Effector memory CD8-positive, alpha-beta T cell (primary cell): ENCODE results near the gene ZIC2.
"Not testable (repeated sequence)": the region's sequence is repeated elsewhere in the genome, so short reads cannot be mapped to it uniquely, and the experiment has no call there.

Experiments used
- ATAC-seq: fragments of 150-1000 bp; cut with Tn5 transposase; replicated peaks from 2 replicates; pipeline ENCODE4 v1.10.0; 2021; ENCODE audit warnings: mild to moderate bottlenecking, moderate library complexity
- DNase-seq, 3 experiments: peaks; one replicate each; pipeline ENCODE4 v3.0.0; 2021
- H3K27ac Mint-ChIP-seq, 2 donors: one replicate each; pipeline ENCODE4 v1.8.0; 2022; ENCODE audit warnings: mild to moderate bottlenecking in 2 of 2, mixed read lengths in 2 of 2, moderate library complexity in 2 of 2
- H3K27me3 Mint-ChIP-seq, 2 donors: one replicate each; pipeline ENCODE4 v1.8.0; 2022; ENCODE audit warnings: mixed read lengths in 2 of 2
- H3K36me3 Mint-ChIP-seq: one replicate; pipeline ENCODE4 v1.8.0; 2022; ENCODE audit warnings: mild to moderate bottlenecking, moderate library complexity, mixed read lengths; ENCODE audit not compliant: insufficient read depth
- H3K4me1 Mint-ChIP-seq, 2 donors: one replicate each; pipeline ENCODE4 v1.8.0; 2022; ENCODE audit warnings: low read depth in 2 of 2, mixed read lengths in 2 of 2
- H3K4me3 Mint-ChIP-seq, 2 donors: one replicate each; pipeline ENCODE4 v1.8.0; 2022; ENCODE audit warnings: mild to moderate bottlenecking in 2 of 2, mixed read lengths in 2 of 2, moderate library complexity in 2 of 2
- H3K9me3 Mint-ChIP-seq, 2 donors: one replicate each; pipeline ENCODE4 v1.8.0; 2022; ENCODE audit warnings: mixed read lengths in 2 of 2

The ZIC2 gene

GRCh38 chr13:99997702-99998214, 16.2 kb downstream of the ZIC2 start:
- ATAC-seq: no peak
- H3K27me3 Mint-ChIP-seq: peaks cover 79 to 97% of the 10 kb centered on the region in 2 donors
- DNase-seq: no peak
- H3K27ac Mint-ChIP-seq: no peak overlapping the region
- no peak overlapping the region for H3K4me3 Mint-ChIP-seq
- no peaks in the 10 kb centered on the region for H3K36me3 Mint-ChIP-seq
- H3K4me1 Mint-ChIP-seq: peaks cover 0 to 4% of the 10 kb centered on the region in 2 donors
- peaks cover 0 to 1% of the 10 kb centered on the region in 2 donors for H3K9me3 Mint-ChIP-seq

- ATAC-seq (no peak), DNase-seq (no peak)
- no peak overlapping the region for H3K4me3 Mint-ChIP-seq
- no peak overlapping the region for H3K27ac Mint-ChIP-seq
- peaks cover 79 to 97% of the 10 kb centered on the region in 2 donors for H3K27me3 Mint-ChIP-seq
- no peaks in the 10 kb centered on the region for H3K36me3 Mint-ChIP-seq
- H3K9me3 Mint-ChIP-seq: peaks cover 1 to 2% of the 10 kb centered on the region in 2 donors
- H3K4me1 Mint-ChIP-seq: peaks cover 0 to 4% of the 10 kb centered on the region in 2 donors
Measured at GRCh38 chr13:99998261-99998660, 16.7 kb downstream of the ZIC2 start.

- Mint-ChIP-seq H3K4me3 (no peak overlapping the region), H3K36me3 (peaks cover 3% of the 10 kb centered on the region), H3K27ac (no peak overlapping the region), H3K27me3 (peaks cover 14 to 39% of the 10 kb centered on the region in 2 donors), H3K4me1 (no peaks in the 10 kb centered on the region), H3K9me3 (no peaks in the 10 kb centered on the region)
- no peak for DNase-seq
- ATAC-seq: no peak
Measured at GRCh38 chr13:100014621-100015020, 33.0 kb downstream of the ZIC2 start.

GRCh38 chr13:100019780-100020356, 38.3 kb downstream of the ZIC2 start:
- Mint-ChIP-seq H3K36me3 (no peaks in the 10 kb centered on the region), H3K27me3 (peaks cover 0 to 6% of the 10 kb centered on the region in 2 donors), H3K27ac (no peak overlapping the region), H3K4me3 (no peak overlapping the region), H3K9me3 (no peaks in the 10 kb centered on the region), H3K4me1 (no peaks in the 10 kb centered on the region)
- no peak for ATAC-seq
- no peak for DNase-seq

- Mint-ChIP-seq H3K27ac (no peak overlapping the region), H3K4me1 (no peaks in the 10 kb centered on the region), H3K4me3 (no peak overlapping the region), H3K36me3 (no peaks in the 10 kb centered on the region), H3K9me3 (no peaks in the 10 kb centered on the region), H3K27me3 (peaks cover 10 to 15% of the 10 kb centered on the region in 2 donors)
- ATAC-seq (no peak), DNase-seq (no peak)
Measured at GRCh38 chr13:100022798-100023197, 41.2 kb downstream of the ZIC2 start.

GRCh38 chr13:100024023-100024422, 42.4 kb downstream of the ZIC2 start:
- Mint-ChIP-seq H3K36me3 (no peaks in the 10 kb centered on the region), H3K4me1 (no peaks in the 10 kb centered on the region), H3K27me3 (peaks cover 10 to 15% of the 10 kb centered on the region in 2 donors), H3K9me3 (no peaks in the 10 kb centered on the region), H3K27ac (no peak overlapping the region), H3K4me3 (no peak overlapping the region)
- DNase-seq (no peak), ATAC-seq (no peak)

- H3K4me1 Mint-ChIP-seq: no peaks in the 10 kb centered on the region
- no peaks in the 10 kb centered on the region for H3K9me3 Mint-ChIP-seq
- ATAC-seq: no peak
- no peak overlapping the region for H3K27ac Mint-ChIP-seq
- no peak overlapping the region for H3K4me3 Mint-ChIP-seq
- H3K27me3 Mint-ChIP-seq: peaks cover 22 to 26% of the 10 kb centered on the region in 2 donors
- H3K36me3 Mint-ChIP-seq: peaks cover 3% of the 10 kb centered on the region
- DNase-seq: no peak
Measured at GRCh38 chr13:100029933-100030332, 48.3 kb downstream of the ZIC2 start.

GRCh38 chr13:100032642-100033041, 51.1 kb downstream of the ZIC2 start:
- H3K9me3 Mint-ChIP-seq, DNase-seq, H3K36me3 Mint-ChIP-seq, ATAC-seq, H3K4me3 Mint-ChIP-seq, H3K4me1 Mint-ChIP-seq, H3K27ac Mint-ChIP-seq: not testable (repeated sequence)
- peaks cover 13 to 17% of the 10 kb centered on the region in 2 donors for H3K27me3 Mint-ChIP-seq

GRCh38 chr13:100035936-100036335, 54.4 kb downstream of the ZIC2 start:
- no peak for DNase-seq
- Mint-ChIP-seq H3K36me3 (peaks cover 3% of the 10 kb centered on the region), H3K27me3 (peaks cover 23 to 27% of the 10 kb centered on the region in 2 donors), H3K4me3 (no peak overlapping the region), H3K9me3 (no peaks in the 10 kb centered on the region), H3K4me1 (no peaks in the 10 kb centered on the region), H3K27ac (no peak overlapping the region)
- no peak for ATAC-seq
